AG04450 (cell line): ENCODE measurements around the gene FOXM1. TPM values are rescaled to one million over a fixed set of nuclear protein-coding genes. Genes with fewer than 3 reads are reported as not detected.
A peak's percentile ranks its signal among the peaks of the same experiment; 100 is the strongest.

ENCODE experiments used
- CTCF ChIA-PET: fragments of 300-600, 350-600 bp; formaldehyde crosslinking; extraction: SDS; loops from one replicate; lab custom pipeline; 2022; ENCODE audit warnings: antibody characterized with exemption, inconsistent platforms; lab: Charles Lee
- POLR2A ChIA-PET: fragments of 350-600 bp; formaldehyde crosslinking; extraction: SDS; loops from one replicate; lab custom pipeline; 2021; ENCODE audit warnings: antibody characterized with exemption, inconsistent platforms; lab: Yijun Ruan, JAX
- DNase-seq: peaks from one replicate; pipeline ENCODE4 v3.0.0-alpha.2; 2011; ENCODE audit warnings: low read depth, low spot score
- H3K27ac ChIP-seq: one replicate; pipeline ENCODE4 v1.5.1; 2012; ENCODE audit warnings: low read depth, low read length, control low read depth
- H3K27me3 ChIP-seq: one replicate; pipeline ENCODE4 v1.6.0; 2012; ENCODE audit warnings: low read length; ENCODE audit not compliant: control insufficient read depth, insufficient read depth
- H3K4me3 ChIP-seq: 2 replicates; pipeline ENCODE4 v1.5.1; 2011; ENCODE audit warnings: mild to moderate bottlenecking, low read depth, low read length, control low read depth
- H3K9me3 ChIP-seq: 2 replicates; pipeline ENCODE4 v1.5.1; 2012; ENCODE audit warnings: low read length; ENCODE audit not compliant: control insufficient read depth, insufficient read depth
- CTCF ChIP-seq: IDR thresholded peaks from 2 replicates; pipeline ENCODE4 v1.5.1; 2011; ENCODE audit warnings: low read depth, low read length, control low read depth, inconsistent platforms
- polyA plus RNA-seq: library from polyadenylated mRNA; depleted of rRNA; stranded (reverse); fragments of >200 nt; gene quantifications from 2 replicates; pipeline ENCODE4 v1.2.3, GENCODE V29; 2011

Gene FOXM1
- polyA plus RNA-seq, 1 experiment = 10.8 TPM

DNA sequence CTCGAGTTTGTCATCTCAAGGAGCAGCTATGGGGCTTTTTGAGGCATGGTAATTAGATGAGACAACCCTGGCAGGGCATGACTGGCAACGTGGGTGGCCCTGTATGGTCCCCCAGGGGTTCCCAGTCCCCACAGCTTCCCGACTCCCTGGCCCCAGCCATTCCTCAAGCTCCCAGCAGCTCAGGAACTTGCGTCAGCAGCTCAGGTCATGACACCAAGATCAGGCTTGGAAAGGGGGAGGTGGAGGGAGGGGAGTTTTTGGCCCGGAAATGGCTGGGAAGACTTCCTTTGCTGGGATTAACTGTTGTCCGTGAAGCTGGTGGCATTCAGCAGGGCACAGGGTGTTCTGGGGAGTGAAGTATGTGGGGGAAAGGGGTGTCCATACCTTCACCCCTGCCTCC, 31.7 kb downstream of the FOXM1 start:
- Histone ChIP-seq H3K4me3 (no peak overlapping the region), H3K27me3 (no peaks in the 10 kb centered on the region), H3K9me3 (no peaks in the 10 kb centered on the region), H3K27ac (peak overlapping the region; percentile 47)
- CTCF ChIA-PET = interaction anchor here (1.0 to 3.1 kb wide), 6 partner anchors 9 to 196 kb away, joined by 3 to 22 read pairs (median 6); partner anchors contain the start of genes ITFG2 and NRIP2
- POLR2A ChIA-PET = interaction anchor here (0.6 to 1.2 kb wide), 3 partner anchors 12 to 446 kb away, joined by 4 read pairs; partner anchors contain the start of genes FOXM1 and RHNO1
- DNase-seq = no peak
- no peak for TF ChIP-seq CTCF

DNA sequence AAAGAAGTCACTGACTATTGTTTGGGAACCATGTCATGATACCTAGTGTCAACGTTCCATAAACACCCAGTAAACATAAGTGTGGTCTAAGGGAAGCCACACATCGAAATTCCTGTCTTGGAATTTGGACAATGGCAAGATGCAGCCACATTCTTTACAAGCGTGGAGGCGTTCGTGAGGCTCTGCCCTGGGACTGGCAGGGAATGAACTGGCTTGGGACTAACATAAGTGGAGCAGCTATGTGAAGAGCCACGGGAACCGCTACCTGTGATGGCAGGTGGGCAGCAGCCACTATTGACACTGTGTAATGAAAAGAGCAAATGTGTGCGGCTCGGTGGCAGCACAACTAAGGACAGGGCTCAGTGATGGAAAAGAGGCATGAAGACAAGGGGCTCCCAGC, 32.2 kb downstream of the FOXM1 start:
- Histone ChIP-seq H3K27me3 (no peaks in the 10 kb centered on the region), H3K9me3 (no peaks in the 10 kb centered on the region), H3K4me3 (no peak overlapping the region), H3K27ac (peak overlapping the region; percentile 47)
- ChIA-PET CTCF (interaction anchor here (1.1 to 3.1 kb wide), 5 partner anchors 9 to 196 kb away, joined by 3 to 22 read pairs (median 7); partner anchors contain the start of gene NRIP2), POLR2A (interaction anchor here (0.6 to 1.2 kb wide), 3 partner anchors 13 to 446 kb away, joined by 4 read pairs; partner anchors contain the start of genes FOXM1 and RHNO1)
- TF ChIP-seq CTCF = no peak
- DNase-seq = no peak

- Histone ChIP-seq H3K27ac (no peak overlapping the region), H3K4me3 (no peak overlapping the region), H3K27me3 (no peaks in the 10 kb centered on the region), H3K9me3 (no peaks in the 10 kb centered on the region)
- TF ChIP-seq CTCF = no peak
- ChIA-PET CTCF (interaction anchor here (1.1 kb wide), 1 partner anchor 9 kb away, joined by 3 read pairs; no protein-coding TSS in a partner anchor), POLR2A (no interaction called here)
- no peak for DNase-seq
These were observed 34.0 kb downstream of the FOXM1 start for GRCh38 chr12:2842948-2843347.

- Histone ChIP-seq H3K27ac (no peak overlapping the region), H3K9me3 (no peaks in the 10 kb centered on the region), H3K27me3 (no peaks in the 10 kb centered on the region), H3K4me3 (no peak overlapping the region)
- POLR2A ChIA-PET = no interaction called here
- CTCF ChIA-PET = interaction anchor here (1.6 kb wide), 1 partner anchor 13 kb away, joined by 4 read pairs; no protein-coding TSS in a partner anchor
- no peak for DNase-seq
- TF ChIP-seq CTCF = no peak
These were observed 35.8 kb downstream of the FOXM1 start for GRCh38 chr12:2841056-2841650.

- DNase-seq = no peak
- ChIA-PET POLR2A (interaction anchor here (0.6 kb wide), 1 partner anchor 14 kb away, joined by 3 read pairs; no protein-coding TSS in a partner anchor), CTCF (interaction anchor here (1.3 to 2.7 kb wide), 2 partner anchors 18 to 205 kb away, joined by 3 to 12 read pairs; no protein-coding TSS in a partner anchor)
- no peaks in the 10 kb centered on the region for H3K27me3 ChIP-seq
- no peaks in the 10 kb centered on the region for H3K9me3 ChIP-seq
- no peak overlapping the region for H3K4me3 ChIP-seq
- no peak for TF ChIP-seq CTCF
- no peak overlapping the region for H3K27ac ChIP-seq
These were observed 40.4 kb downstream of the FOXM1 start for GRCh38 chr12:2836574-2836973.
